ENCODE measurements around the gene NOC4L. TPM values are rescaled to one million over a fixed set of nuclear protein-coding genes. Genes with fewer than 3 reads are reported as not detected.
"Not testable (repeated sequence)": the region's sequence is repeated elsewhere in the genome, so short reads cannot be mapped to it uniquely, and the experiment has no call there.

NOC4L gene
- total RNA-seq, 6 experiments from 2014 or later = 7.4 to 9.7 (median 8.3) TPM

- Histone ChIP-seq H3K27ac (no peak overlapping the region), H3K4me3 (no peak overlapping the region), H3K36me3 (peaks cover 0 to 6% (median 0%) of the 10 kb centered on the region in 4 donors), H3K9me3 (no peaks in the 10 kb centered on the region), H3K4me1 (peaks cover 0 to 14% (median 3%) of the 10 kb centered on the region in 4 donors), H3K27me3 (no peaks in the 10 kb centered on the region)
- ATAC-seq (no peak), DNase-seq (peak; percentile 20 to 56 (median 48))
- WGBS (ENCODE audit: insufficient coverage, low coverage, low lambda C conversion rate, missing lambda C conversion rate) = 87% methylated on average over 3 of the region's 38 CpGs
- no peak for TF ChIP-seq POLR2A (IDR thresholded peaks at IDR 0.05)
- TF ChIP-seq CTCF (IDR thresholded peaks at IDR 0.05) = no peak
- intact Hi-C loops (cut with DNase I) = no loop called here
These were observed 3.4 kb downstream of the NOC4L start for GRCh38 chr12:132147423-132148367.

- Histone ChIP-seq H3K27me3 (no peaks in the 10 kb centered on the region), H3K36me3 (peaks cover 0 to 6% (median 0%) of the 10 kb centered on the region in 4 donors), H3K4me3 (no peak overlapping the region), H3K9me3 (no peaks in the 10 kb centered on the region), H3K4me1 (peaks cover 0 to 7% (median 3%) of the 10 kb centered on the region in 4 donors), H3K27ac (no peak overlapping the region)
- intact Hi-C loops (cut with DNase I) = no loop called here
- TF ChIP-seq CTCF (IDR thresholded peaks at IDR 0.05) (no peak), POLR2A (IDR thresholded peaks at IDR 0.05) (no peak)
- ATAC-seq (no peak), DNase-seq (peak in 2 of 3 donors; percentile 15 to 37)
- WGBS (ENCODE audit: insufficient coverage, low coverage, low lambda C conversion rate, missing lambda C conversion rate) = 85% methylated on average over 5 of the region's 41 CpGs
These were observed 4.2 kb downstream of the NOC4L start for GRCh38 chr12:132148368-132149045.

GRCh38 chr12:132149526-132149925 lies 5.3 kb downstream of the NOC4L start:
- H3K36me3 ChIP-seq; intact Hi-C loops (cut with DNase I): not testable (repeated sequence)

GRCh38 chr12:132150780-132151144 lies 6.5 kb downstream of the NOC4L start:
- peaks cover 0 to 4% (median 0%) of the 10 kb centered on the region in 4 donors for H3K4me1 ChIP-seq
- TF ChIP-seq POLR2A (IDR thresholded peaks at IDR 0.05) (no peak), CTCF (IDR thresholded peaks at IDR 0.05) (no peak)
- no peaks in the 10 kb centered on the region for H3K9me3 ChIP-seq
- WGBS (ENCODE audit: insufficient coverage, low coverage, low lambda C conversion rate, missing lambda C conversion rate) = 92% methylated on average over 2 of the region's 6 CpGs
- intact Hi-C loops (cut with DNase I) = loop anchor here (10.0 kb wide), 2 partner anchors 64 to 254 kb away; no protein-coding TSS in a partner anchor
- no peaks in the 10 kb centered on the region for H3K27me3 ChIP-seq
- ATAC-seq (no peak), DNase-seq (peak in 2 of 3 donors; percentile 16 to 40)
- H3K27ac ChIP-seq = no peak overlapping the region
- H3K36me3 ChIP-seq = peaks cover 0 to 6% (median 0%) of the 10 kb centered on the region in 4 donors
- no peak overlapping the region for H3K4me3 ChIP-seq

More at GRCh38 chr12:132149526-132149925, 5.3 kb downstream of the NOC4L start:
- 90% methylated on average over 21 of the region's 32 CpGs for WGBS (ENCODE audit: insufficient coverage, low coverage, low lambda C conversion rate, missing lambda C conversion rate)
- H3K27me3 ChIP-seq, H3K9me3 ChIP-seq, ATAC-seq, H3K4me3 ChIP-seq, H3K27ac ChIP-seq: not testable (repeated sequence)
- H3K4me1 ChIP-seq = peaks cover 0 to 11% (median 3%) of the 10 kb centered on the region in 4 donors
- peak in 1 of 3 donors; percentile 42 for DNase-seq

Measured in right lobe of liver (tissue), 6 donors.